Measurements from ENCODE around the gene P2RX7. TPM values are rescaled to one million over a fixed set of nuclear protein-coding genes. Genes with fewer than 3 reads are reported as not detected.

Gene P2RX7
- total RNA-seq, 1 experiment from 2014 or later = 1.6 TPM

DNA sequence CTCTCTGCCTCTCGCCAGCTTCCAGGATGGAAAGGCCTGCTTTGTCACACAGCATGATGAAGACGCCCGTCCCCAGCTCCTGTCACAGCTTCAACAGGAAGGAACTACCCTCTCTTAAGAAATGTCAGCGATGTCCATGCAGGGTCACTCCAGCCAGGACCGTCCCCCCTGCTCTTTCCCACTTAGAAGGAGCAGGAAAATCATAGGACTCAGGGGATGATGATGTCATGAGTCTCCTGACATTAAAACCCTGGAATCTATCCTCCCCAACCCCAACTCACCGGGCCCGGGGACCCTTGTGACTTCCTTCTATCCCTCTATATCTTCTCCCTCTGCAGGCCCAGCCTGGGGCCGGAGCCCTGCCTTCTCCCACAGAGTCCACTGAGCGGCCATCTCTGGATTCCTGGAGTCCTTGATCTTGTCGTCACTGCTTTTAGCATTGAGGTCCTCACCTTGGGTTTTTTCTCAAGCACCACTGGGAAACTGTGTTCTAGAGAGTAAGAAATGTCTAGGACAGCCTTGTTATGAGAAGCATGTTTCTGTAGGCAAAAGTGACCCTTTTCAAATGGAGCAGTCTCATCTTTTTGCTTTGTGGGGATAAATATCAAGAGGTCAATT is 42.8 kb upstream of the P2RX7 start:
- POLR2A ChIA-PET (ENCODE audit: unreplicated experiment) = no interaction called here
- Histone ChIP-seq H3K4me3 (ENCODE audit: low read length) (no peak overlapping the region), H3K4me1 (ENCODE audit: insufficient read depth, low read length) (no peaks in the 10 kb centered on the region), H3K9me3 (ENCODE audit: low read length) (no peaks in the 10 kb centered on the region), H3K27me3 (ENCODE audit: low read length) (no peaks in the 10 kb centered on the region), H3K27ac (ENCODE audit: low read length) (no peak overlapping the region), H3K36me3 (ENCODE audit: low read depth, low read length) (no peaks in the 10 kb centered on the region), H3K79me2 (ENCODE audit: low read length) (no peaks in the 10 kb centered on the region), H3K4me2 (ENCODE audit: low read length) (no peak overlapping the region), H3F3A (ENCODE audit: low read length, unreplicated experiment) (no peaks in the 10 kb centered on the region), H4K20me1 (ENCODE audit: low read length) (no peaks in the 10 kb centered on the region), H2AFZ (ENCODE audit: low read length) (no peak overlapping the region), H3K9ac (ENCODE audit: low read length) (no peak overlapping the region), H3K9me2 (replicated peaks; ENCODE audit: low read length) (no peaks in the 10 kb centered on the region)
- intact Hi-C loops (cut with micrococcal nuclease) = no loop called here
- CTCF ChIA-PET = no interaction called here
- TF ChIP-seq EZH2 (IDR thresholded peaks at IDR 0.05; ENCODE audit: low read length, unreplicated experiment) (no peak), EZH2phosphoT487 (IDR thresholded peaks at IDR 0.05; ENCODE audit: borderline replicate concordance, low read length) (no peak)
- TF ChIP-seq, protein P1, sequence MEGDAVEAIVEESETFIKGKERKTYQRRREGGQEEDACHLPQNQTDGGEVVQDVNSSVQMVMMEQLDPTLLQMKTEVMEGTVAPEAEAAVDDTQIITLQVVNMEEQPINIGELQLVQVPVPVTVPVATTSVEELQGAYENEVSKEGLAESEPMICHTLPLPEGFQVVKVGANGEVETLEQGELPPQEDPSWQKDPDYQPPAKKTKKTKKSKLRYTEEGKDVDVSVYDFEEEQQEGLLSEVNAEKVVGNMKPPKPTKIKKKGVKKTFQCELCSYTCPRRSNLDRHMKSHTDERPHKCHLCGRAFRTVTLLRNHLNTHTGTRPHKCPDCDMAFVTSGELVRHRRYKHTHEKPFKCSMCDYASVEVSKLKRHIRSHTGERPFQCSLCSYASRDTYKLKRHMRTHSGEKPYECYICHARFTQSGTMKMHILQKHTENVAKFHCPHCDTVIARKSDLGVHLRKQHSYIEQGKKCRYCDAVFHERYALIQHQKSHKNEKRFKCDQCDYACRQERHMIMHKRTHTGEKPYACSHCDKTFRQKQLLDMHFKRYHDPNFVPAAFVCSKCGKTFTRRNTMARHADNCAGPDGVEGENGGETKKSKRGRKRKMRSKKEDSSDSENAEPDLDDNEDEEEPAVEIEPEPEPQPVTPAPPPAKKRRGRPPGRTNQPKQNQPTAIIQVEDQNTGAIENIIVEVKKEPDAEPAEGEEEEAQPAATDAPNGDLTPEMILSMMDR (conservative IDR thresholded peaks at IDR 0.05; ENCODE audit: low read depth, low read length) = no peak
- ATAC-seq (no peak), DNase-seq (no peak)
- no TSS peak for BruUV-seq (replicated peaks)

DNA sequence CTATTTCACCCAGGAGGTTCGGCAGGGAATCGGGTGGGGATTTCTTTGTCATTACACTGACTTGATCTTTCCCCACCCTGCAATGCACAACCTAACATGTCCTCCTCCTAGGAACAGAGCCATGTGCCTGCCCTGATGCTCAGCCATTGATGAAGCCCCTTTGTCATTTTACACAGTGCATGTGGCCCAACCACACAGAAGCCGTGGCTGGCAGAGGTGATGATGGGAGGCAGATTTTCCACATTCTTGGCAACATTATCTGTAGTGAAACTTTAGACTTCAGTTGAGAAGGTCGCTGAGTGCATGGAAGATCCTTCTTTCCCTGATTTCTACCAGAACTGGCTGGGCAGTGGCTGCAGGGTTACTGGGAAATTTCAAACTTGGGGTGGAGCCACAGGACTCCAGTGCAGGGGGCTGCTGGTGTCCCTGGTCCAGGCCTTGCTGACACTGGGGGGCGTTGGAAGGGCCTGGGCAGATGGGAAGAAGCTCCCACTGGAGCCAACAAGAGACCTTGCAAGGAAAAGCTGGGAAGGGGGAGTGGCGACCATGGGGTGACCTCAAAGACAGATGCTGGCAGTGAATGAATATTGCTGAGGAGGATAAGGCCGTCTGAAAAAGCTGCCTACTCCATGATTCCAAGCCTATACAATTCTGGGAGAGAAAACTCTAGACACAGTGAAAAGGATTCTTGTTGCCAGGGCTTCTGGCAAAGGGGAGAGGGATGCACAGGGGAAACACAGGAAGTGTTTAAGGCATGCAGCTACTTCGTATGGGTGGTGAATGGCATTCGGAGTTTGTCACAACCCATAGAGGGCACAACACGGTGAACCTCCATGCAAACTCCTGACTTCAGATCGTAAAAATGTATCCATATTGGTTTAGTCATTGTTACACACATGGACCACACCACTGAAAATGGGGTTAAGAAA is 41.8 kb upstream of the P2RX7 start:
- CTCF ChIA-PET = no interaction called here
- POLR2A ChIA-PET (ENCODE audit: unreplicated experiment) = no interaction called here
- Histone ChIP-seq H3K9me2 (replicated peaks; ENCODE audit: low read length) (no peaks in the 10 kb centered on the region), H3K27ac (ENCODE audit: low read length) (no peak overlapping the region), H4K20me1 (ENCODE audit: low read length) (no peaks in the 10 kb centered on the region), H3K9ac (ENCODE audit: low read length) (no peak overlapping the region), H3K79me2 (ENCODE audit: low read length) (no peaks in the 10 kb centered on the region), H3K4me2 (ENCODE audit: low read length) (no peak overlapping the region), H3F3A (ENCODE audit: low read length, unreplicated experiment) (no peaks in the 10 kb centered on the region), H3K27me3 (ENCODE audit: low read length) (no peaks in the 10 kb centered on the region), H3K4me1 (ENCODE audit: insufficient read depth, low read length) (peaks cover 5% of the 10 kb centered on the region; the same call in 1 of the 2 replicates), H2AFZ (ENCODE audit: low read length) (no peak overlapping the region), H3K4me3 (ENCODE audit: low read length) (no peak overlapping the region), H3K9me3 (ENCODE audit: low read length) (no peaks in the 10 kb centered on the region), H3K36me3 (ENCODE audit: low read depth, low read length) (no peaks in the 10 kb centered on the region)
- no peak for ATAC-seq
- DNase-seq = no peak
- no TSS peak for BruUV-seq (replicated peaks)
- TF ChIP-seq, protein P1 (conservative IDR thresholded peaks at IDR 0.05; ENCODE audit: low read depth, low read length) = no peak
- TF ChIP-seq EZH2phosphoT487 (IDR thresholded peaks at IDR 0.05; ENCODE audit: borderline replicate concordance, low read length) = no peak
- intact Hi-C loops (cut with micrococcal nuclease) = no loop called here

DNA sequence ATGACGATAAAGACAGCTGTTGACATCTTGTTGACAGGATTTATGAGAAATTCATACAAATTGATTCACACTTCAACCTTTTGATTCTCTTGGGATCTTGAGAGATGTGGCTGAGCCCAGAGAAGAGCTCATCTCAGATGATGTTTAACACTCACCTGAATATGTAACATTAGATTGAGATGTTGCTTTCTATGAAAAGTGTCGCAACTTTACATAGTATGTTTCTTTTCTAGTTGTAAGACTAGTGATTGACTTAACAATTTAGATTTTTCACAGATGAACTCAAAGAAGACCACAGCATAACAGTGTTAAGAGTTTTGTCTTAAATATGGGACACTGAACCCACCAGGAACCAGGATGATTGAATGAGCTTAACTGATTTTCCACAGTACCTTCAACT is 40.6 kb upstream of the P2RX7 start:
- H3K4me1 ChIP-seq (ENCODE audit: insufficient read depth, low read length) = peaks cover 6% of the 10 kb centered on the region; the same call in 1 of the 2 replicates
- no peaks in the 10 kb centered on the region for H4K20me1 ChIP-seq (ENCODE audit: low read length)
- intact Hi-C loops (cut with micrococcal nuclease) = no loop called here
- no peak overlapping the region for H2AFZ ChIP-seq (ENCODE audit: low read length)
- H3K9me2 ChIP-seq (replicated peaks; ENCODE audit: low read length) = no peaks in the 10 kb centered on the region
- no peaks in the 10 kb centered on the region for H3K9me3 ChIP-seq (ENCODE audit: low read length)
- H3K4me3 ChIP-seq (ENCODE audit: low read length) = no peak overlapping the region
- ChIA-PET CTCF (no interaction called here), POLR2A (ENCODE audit: unreplicated experiment) (no interaction called here)
- ATAC-seq (no peak), DNase-seq (no peak)
- no peak overlapping the region for H3K9ac ChIP-seq (ENCODE audit: low read length)
- H3F3A ChIP-seq (ENCODE audit: low read length, unreplicated experiment) = no peaks in the 10 kb centered on the region
- H3K27ac ChIP-seq (ENCODE audit: low read length) = no peak overlapping the region
- no peaks in the 10 kb centered on the region for H3K27me3 ChIP-seq (ENCODE audit: low read length)
- H3K4me2 ChIP-seq (ENCODE audit: low read length) = no peak overlapping the region
- no peaks in the 10 kb centered on the region for H3K36me3 ChIP-seq (ENCODE audit: low read depth, low read length)
- no TSS peak for BruUV-seq (replicated peaks)
- no peaks in the 10 kb centered on the region for H3K79me2 ChIP-seq (ENCODE audit: low read length)
- TF ChIP-seq EZH2phosphoT487 (IDR thresholded peaks at IDR 0.05; ENCODE audit: borderline replicate concordance, low read length) (no peak), EZH2 (IDR thresholded peaks at IDR 0.05; ENCODE audit: low read length, unreplicated experiment) (no peak)
- TF ChIP-seq, protein P1 (conservative IDR thresholded peaks at IDR 0.05; ENCODE audit: low read depth, low read length) = no peak

Measured in PC-3 (cell line).